Astrocyte of the spinal cord (primary cell): ENCODE data around the gene ASB10.
A peak's percentile ranks its signal among the peaks of the same experiment; 100 is the strongest.

Experiments
- DNase-seq: peaks from one replicate; pipeline ENCODE4 v3.0.0; 2011; ENCODE audit warnings: low read depth, low spot score
- H3K4me3 ChIP-seq: 2 replicates; pipeline ENCODE4 v1.5.1; 2011; ENCODE audit warnings: low read depth, mild to moderate bottlenecking, low read length, moderate library complexity
- in situ Hi-C: cut with HindIII; loops from 2 replicates; pipeline ENCODE4 v1.10.0; 2017; ENCODE audit warnings: low sequenced_read_pairs
- TF ChIP-seq, protein P1 (sequence below): IDR thresholded peaks from 2 replicates; pipeline ENCODE4 v1.5.1; 2012; ENCODE audit warnings: low read depth, mild to moderate bottlenecking, low read length, inconsistent platforms

The ASB10 gene

DNA sequence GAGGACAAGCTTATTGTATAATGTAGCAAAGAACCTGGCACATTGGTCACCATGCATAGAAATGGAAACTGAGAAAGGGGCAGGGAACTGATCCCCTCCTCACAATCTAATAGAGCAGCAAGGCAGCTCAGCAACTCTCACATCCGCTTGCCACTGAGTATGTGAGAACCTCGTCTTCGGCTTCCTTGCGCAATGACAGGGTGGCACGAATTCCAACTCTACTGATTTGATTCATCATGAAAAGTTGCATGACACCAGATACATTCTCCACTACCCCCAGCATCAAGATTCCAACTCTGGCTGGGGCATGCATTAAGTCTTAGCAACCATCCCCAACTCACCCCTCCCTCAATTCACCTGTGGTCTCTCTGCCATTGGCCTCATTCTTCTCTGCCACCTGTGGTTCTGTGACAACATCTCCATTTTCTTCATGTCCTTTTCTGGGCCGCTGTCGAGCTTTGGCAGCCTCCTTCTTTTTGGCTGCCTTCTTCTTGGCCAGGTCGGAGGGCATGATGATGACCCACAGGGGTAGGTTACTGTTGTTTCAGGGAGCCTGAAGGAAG, 39.0 kb upstream of the ASB10 start:
- DNase-seq = no peak
- peak overlapping the region; percentile 91 for H3K4me3 ChIP-seq
- TF ChIP-seq, protein P1, sequence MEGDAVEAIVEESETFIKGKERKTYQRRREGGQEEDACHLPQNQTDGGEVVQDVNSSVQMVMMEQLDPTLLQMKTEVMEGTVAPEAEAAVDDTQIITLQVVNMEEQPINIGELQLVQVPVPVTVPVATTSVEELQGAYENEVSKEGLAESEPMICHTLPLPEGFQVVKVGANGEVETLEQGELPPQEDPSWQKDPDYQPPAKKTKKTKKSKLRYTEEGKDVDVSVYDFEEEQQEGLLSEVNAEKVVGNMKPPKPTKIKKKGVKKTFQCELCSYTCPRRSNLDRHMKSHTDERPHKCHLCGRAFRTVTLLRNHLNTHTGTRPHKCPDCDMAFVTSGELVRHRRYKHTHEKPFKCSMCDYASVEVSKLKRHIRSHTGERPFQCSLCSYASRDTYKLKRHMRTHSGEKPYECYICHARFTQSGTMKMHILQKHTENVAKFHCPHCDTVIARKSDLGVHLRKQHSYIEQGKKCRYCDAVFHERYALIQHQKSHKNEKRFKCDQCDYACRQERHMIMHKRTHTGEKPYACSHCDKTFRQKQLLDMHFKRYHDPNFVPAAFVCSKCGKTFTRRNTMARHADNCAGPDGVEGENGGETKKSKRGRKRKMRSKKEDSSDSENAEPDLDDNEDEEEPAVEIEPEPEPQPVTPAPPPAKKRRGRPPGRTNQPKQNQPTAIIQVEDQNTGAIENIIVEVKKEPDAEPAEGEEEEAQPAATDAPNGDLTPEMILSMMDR = no peak
- in situ Hi-C loops = no loop called here

GRCh38 chr7:151223728-151224127, 36.7 kb upstream of the ASB10 start:
- in situ Hi-C loops = no loop called here
- H3K4me3 ChIP-seq = no peak overlapping the region
- TF ChIP-seq, protein P1 = no peak
- DNase-seq = no peak

- in situ Hi-C loops = no loop called here
- H3K4me3 ChIP-seq = no peak overlapping the region
- TF ChIP-seq, protein P1 = no peak
- DNase-seq = no peak
Observed at GRCh38 chr7:151218170-151218569, 31.1 kb upstream of the ASB10 start.

GRCh38 chr7:151215396-151215795, 28.3 kb upstream of the ASB10 start:
- no peak overlapping the region for H3K4me3 ChIP-seq
- in situ Hi-C loops = no loop called here
- no peak for DNase-seq
- TF ChIP-seq, protein P1 = no peak

DNA sequence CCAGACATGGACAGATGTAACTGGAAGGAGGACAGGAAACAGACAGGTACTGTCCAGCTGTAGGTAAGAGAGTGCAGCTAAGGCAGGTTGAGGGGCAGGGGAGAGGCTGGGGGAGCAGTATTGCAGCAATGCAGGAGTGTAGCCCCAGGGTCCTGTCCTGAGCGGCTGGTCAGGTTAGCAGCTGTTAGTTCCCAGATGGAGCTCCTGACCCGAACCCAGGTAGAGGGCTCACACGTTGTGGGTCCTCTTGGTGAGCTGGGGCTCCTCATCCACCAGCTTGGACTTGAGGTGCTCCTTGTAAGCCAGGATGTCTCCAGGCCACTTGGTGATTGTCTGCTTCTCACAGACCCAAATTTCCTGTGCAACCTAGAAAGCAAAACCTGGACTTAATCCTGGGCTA, 26.8 kb upstream of the ASB10 start:
- in situ Hi-C loops = no loop called here
- DNase-seq = no peak
- TF ChIP-seq, protein P1 = no peak
- H3K4me3 ChIP-seq = no peak overlapping the region

- in situ Hi-C loops = no loop called here
- DNase-seq = no peak
- no peak overlapping the region for H3K4me3 ChIP-seq
- TF ChIP-seq, protein P1 = no peak
Observed at GRCh38 chr7:151212626-151213025, 25.6 kb upstream of the ASB10 start.
